ENCODE data around the gene CEP131. TPM values are rescaled to one million over a fixed set of nuclear protein-coding genes. Genes with fewer than 3 reads are reported as not detected.

Gene CEP131
- total RNA-seq, 1 donor from 2014 or later, result 35.1 TPM

DNA sequence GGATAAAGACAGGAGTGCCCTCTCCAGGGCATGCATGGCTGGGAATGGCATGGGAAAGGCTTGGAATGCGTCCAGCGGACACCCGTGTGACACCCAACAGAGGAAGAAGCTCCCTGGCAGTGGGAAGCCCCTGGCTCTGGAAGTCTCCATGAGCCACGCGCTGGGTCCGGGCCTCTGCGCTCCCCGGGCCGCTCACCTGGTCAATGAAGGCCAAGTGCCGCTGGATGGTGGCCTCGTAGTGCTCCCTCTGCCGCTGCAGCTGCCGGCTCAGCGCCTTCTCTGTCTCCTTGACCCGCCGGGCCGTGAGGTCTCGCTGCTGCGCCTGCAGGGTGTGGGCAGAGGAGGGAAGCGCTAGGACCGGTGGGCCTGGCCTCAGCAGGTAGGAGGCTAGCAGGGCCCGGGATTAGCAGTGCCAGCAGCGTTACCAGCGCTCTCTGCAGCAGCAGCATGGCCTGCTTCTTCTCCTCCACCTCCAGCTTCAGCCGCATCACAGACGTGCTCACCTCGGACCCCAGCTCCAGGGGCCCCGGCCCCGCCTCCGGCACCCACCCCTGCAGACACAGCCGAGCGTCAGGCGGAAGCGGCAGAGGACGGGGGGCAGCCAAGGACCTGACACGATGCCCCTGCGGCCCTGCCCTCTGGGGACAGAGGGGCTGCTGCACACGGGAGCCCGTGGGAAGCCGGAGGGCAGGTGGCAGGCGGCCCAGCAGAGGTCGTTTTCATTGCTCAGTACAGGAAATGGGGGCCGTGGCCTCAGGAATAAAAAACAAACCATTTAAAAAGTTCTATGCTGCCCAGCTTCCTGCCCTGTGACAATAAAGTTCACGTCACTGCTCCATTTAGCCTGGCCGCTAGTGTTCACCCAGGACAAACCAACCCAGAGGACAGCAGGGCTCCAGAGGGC is 26.0 kb downstream of the CEP131 start:
- Mint-ChIP-seq H3K27me3 (ENCODE audit: unreplicated experiment) (peaks cover 1% of the 10 kb centered on the region), H3K4me3 (ENCODE audit: unreplicated experiment) (no peak overlapping the region), H3K9me3 (ENCODE audit: unreplicated experiment) (peaks cover 3% of the 10 kb centered on the region), H3K36me3 (ENCODE audit: unreplicated experiment) (no peaks in the 10 kb centered on the region), H3K27ac (ENCODE audit: unreplicated experiment) (no peak overlapping the region), H3K4me1 (ENCODE audit: low read depth, unreplicated experiment) (peaks cover 3% of the 10 kb centered on the region)
- DNase-seq, result no peak
- no peak for TF ChIP-seq CTCF (IDR thresholded peaks at IDR 0.05; ENCODE audit: partially characterized antibody, unreplicated experiment)

GRCh38 chr17:81195941-81196495 is 26.7 kb downstream of the CEP131 start:
- Mint-ChIP-seq H3K4me3 (ENCODE audit: unreplicated experiment) (no peak overlapping the region), H3K4me1 (ENCODE audit: low read depth, unreplicated experiment) (peaks cover 3% of the 10 kb centered on the region), H3K27ac (ENCODE audit: unreplicated experiment) (no peak overlapping the region), H3K36me3 (ENCODE audit: unreplicated experiment) (no peaks in the 10 kb centered on the region), H3K9me3 (ENCODE audit: unreplicated experiment) (peaks cover 3% of the 10 kb centered on the region), H3K27me3 (ENCODE audit: unreplicated experiment) (peaks cover 1% of the 10 kb centered on the region)
- TF ChIP-seq CTCF (IDR thresholded peaks at IDR 0.05; ENCODE audit: partially characterized antibody, unreplicated experiment), result no peak
- DNase-seq, result no peak

DNA sequence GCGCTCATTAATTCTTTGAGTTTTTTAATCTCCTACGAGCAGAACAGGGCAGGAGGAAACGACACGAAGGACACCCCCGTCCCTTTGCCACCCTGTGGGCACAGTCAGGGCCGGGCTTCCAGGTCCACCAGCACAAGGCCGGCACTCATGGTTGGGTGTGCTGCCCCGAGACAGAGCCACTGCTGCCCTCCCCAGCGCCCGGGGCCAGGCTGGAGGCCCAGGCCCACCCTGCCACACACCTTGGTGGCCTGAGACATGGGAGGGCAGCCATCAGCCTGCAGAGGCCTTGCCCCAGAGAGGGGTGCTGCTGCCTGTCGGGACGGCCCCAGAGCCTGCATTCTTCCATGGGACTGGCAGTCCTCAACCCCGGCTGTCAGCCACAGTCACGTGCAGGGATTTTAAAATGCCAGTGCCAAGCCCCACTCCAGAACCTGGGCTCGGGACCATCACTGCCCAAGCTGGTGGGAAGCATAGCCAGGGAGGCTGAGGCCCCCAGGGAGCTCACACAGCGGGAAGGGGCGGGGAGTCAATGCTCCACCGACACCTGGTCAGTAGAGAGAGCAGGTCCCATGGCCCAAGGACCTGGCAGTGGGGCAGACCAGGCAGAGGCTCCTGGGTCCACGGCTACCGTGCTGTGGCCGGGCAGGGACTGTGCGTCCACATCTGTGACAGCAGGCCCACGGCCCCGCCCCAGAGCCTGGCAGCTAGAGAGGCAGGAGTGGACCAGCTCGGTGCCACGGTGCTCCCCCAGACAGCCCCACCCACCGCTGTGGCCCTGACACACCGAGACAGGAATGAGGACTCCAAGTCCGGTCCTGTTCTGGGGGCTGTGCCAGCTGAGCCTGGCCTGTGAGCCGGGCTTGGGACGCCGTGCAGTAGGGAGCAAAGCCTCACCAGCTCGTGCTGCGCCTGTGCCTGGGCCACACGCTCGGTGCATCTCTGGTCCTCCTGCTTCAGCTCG is 27.5 kb downstream of the CEP131 start:
- no peak for TF ChIP-seq CTCF (IDR thresholded peaks at IDR 0.05; ENCODE audit: partially characterized antibody, unreplicated experiment)
- no peaks in the 10 kb centered on the region for H3K4me1 Mint-ChIP-seq (ENCODE audit: low read depth, unreplicated experiment)
- DNase-seq, result no peak
- H3K9me3 Mint-ChIP-seq (ENCODE audit: unreplicated experiment), result peaks cover 1% of the 10 kb centered on the region
- H3K27me3 Mint-ChIP-seq (ENCODE audit: unreplicated experiment), result peaks cover 1% of the 10 kb centered on the region
- no peaks in the 10 kb centered on the region for H3K36me3 Mint-ChIP-seq (ENCODE audit: unreplicated experiment)
- H3K27ac Mint-ChIP-seq (ENCODE audit: unreplicated experiment), result no peak overlapping the region
- H3K4me3 Mint-ChIP-seq (ENCODE audit: unreplicated experiment), result no peak overlapping the region

- Mint-ChIP-seq H3K36me3 (ENCODE audit: unreplicated experiment) (no peaks in the 10 kb centered on the region), H3K4me1 (ENCODE audit: low read depth, unreplicated experiment) (no peaks in the 10 kb centered on the region), H3K27ac (ENCODE audit: unreplicated experiment) (no peak overlapping the region), H3K27me3 (ENCODE audit: unreplicated experiment) (peaks cover 1% of the 10 kb centered on the region), H3K9me3 (ENCODE audit: unreplicated experiment) (peaks cover 1% of the 10 kb centered on the region), H3K4me3 (ENCODE audit: unreplicated experiment) (no peak overlapping the region)
- no peak for DNase-seq
- no peak for TF ChIP-seq CTCF (IDR thresholded peaks at IDR 0.05; ENCODE audit: partially characterized antibody, unreplicated experiment)
These were observed 28.5 kb downstream of the CEP131 start for GRCh38 chr17:81194225-81194760.
